Iris pigment epithelial cell (primary cell): ENCODE measurements around the gene RHBDD1.

Source experiments
- DNase-seq: peaks from one replicate; pipeline ENCODE4 v3.0.0-alpha.2; 2011; ENCODE audit warnings: low read depth

Gene RHBDD1

GRCh38 chr2:226983895-226984749 is 148.3 kb downstream of the RHBDD1 start:
- no peak for DNase-seq

GRCh38 chr2:226984750-226985582 is 149.1 kb downstream of the RHBDD1 start:
- DNase-seq, result peak; percentile 82

- no peak for DNase-seq
Observed at GRCh38 chr2:226985583-226985946, 149.7 kb downstream of the RHBDD1 start.

GRCh38 chr2:226991663-226992062 is 155.8 kb downstream of the RHBDD1 start:
- DNase-seq, result no peak

GRCh38 chr2:226993171-226993570 is 157.3 kb downstream of the RHBDD1 start:
- DNase-seq, result no peak

GRCh38 chr2:226994775-226995174 is 158.9 kb downstream of the RHBDD1 start:
- peak; percentile 36 for DNase-seq

- DNase-seq, result peak; percentile 94
Observed at GRCh38 chr2:226995625-226996041, 159.8 kb downstream of the RHBDD1 start.

GRCh38 chr2:226999661-227000060 is 163.8 kb downstream of the RHBDD1 start:
- peak; percentile 50 for DNase-seq

GRCh38 chr2:227000123-227000522 is 164.3 kb downstream of the RHBDD1 start:
- DNase-seq, result no peak

- no peak for DNase-seq
Observed at GRCh38 chr2:227004482-227004881, 168.6 kb downstream of the RHBDD1 start.

- DNase-seq, result no peak
Observed at GRCh38 chr2:227006189-227006897, 170.5 kb downstream of the RHBDD1 start.

GRCh38 chr2:227007148-227007547 is 171.3 kb downstream of the RHBDD1 start:
- no peak for DNase-seq

GRCh38 chr2:227007940-227008339 is 172.1 kb downstream of the RHBDD1 start:
- no peak for DNase-seq

- DNase-seq, result peak; percentile 72
Observed at GRCh38 chr2:227010433-227010832, 174.6 kb downstream of the RHBDD1 start.

- no peak for DNase-seq
Observed at GRCh38 chr2:227013330-227013729, 177.5 kb downstream of the RHBDD1 start.

- DNase-seq, result no peak
Observed at GRCh38 chr2:227013881-227014280, 178.0 kb downstream of the RHBDD1 start.

- no peak for DNase-seq
Observed at GRCh38 chr2:227016894-227017293, 181.0 kb downstream of the RHBDD1 start.

GRCh38 chr2:227020416-227020815 is 184.6 kb downstream of the RHBDD1 start:
- DNase-seq, result no peak

GRCh38 chr2:227022608-227023007 is 186.8 kb downstream of the RHBDD1 start:
- DNase-seq, result no peak

GRCh38 chr2:227025510-227025909 is 189.7 kb downstream of the RHBDD1 start:
- no peak for DNase-seq

- DNase-seq, result peak; percentile 11
Observed at GRCh38 chr2:227029426-227030105, 193.7 kb downstream of the RHBDD1 start.

GRCh38 chr2:227030789-227031188 is 194.9 kb downstream of the RHBDD1 start:
- DNase-seq, result no peak
